ENCODE measurements around the gene FUS. TPM values are rescaled to one million over a fixed set of nuclear protein-coding genes. Genes with fewer than 3 reads are reported as not detected.

FUS gene
- total and polyA plus RNA-seq, 2 of the 8 experiments (the other 6 are each of a cell fraction or from before 2014, with no cell fraction given) = 484 to 685 TPM

GRCh38 chr16:31228206-31228605 is 48.3 kb downstream of the FUS start:
- Histone ChIP-seq H4K91ac (replicated peaks; ENCODE audit: insufficient read length, low read length) (no peak overlapping the region), H3K79me1 (ENCODE audit: low read depth, low read length) (no peaks in the 10 kb centered on the region), H3K14ac (ENCODE audit: insufficient read length) (no peak overlapping the region), H3K4me2 (ENCODE audit: insufficient read depth in 1 of 2, low read depth in 2 of 2, low read length in 2 of 2) (no peak overlapping the region), H2BK120ac (replicated peaks; ENCODE audit: low read depth, low read length) (no peak overlapping the region), H3K23me2 (ENCODE audit: low read depth, low read length) (no peaks in the 10 kb centered on the region), H3K9ac (replicated peaks in 1 of 4; ENCODE audit: extremely low read depth in 1 of 4, low read depth in 3 of 4, low read length in 3 of 4) (no peak overlapping the region), H3K27me3 (replicated peaks in 1 of 4; ENCODE audit: control insufficient read depth in 3 of 4, extremely low read depth in 1 of 4, insufficient read depth in 3 of 4, low read length in 3 of 4) (no peaks in the 10 kb centered on the region), H3K27ac (ENCODE audit: low read depth, low read length) (no peak overlapping the region), H2BK20ac (ENCODE audit: low read length) (no peak overlapping the region), H2BK15ac (ENCODE audit: low read length) (no peak overlapping the region), H3K9me3 (ENCODE audit: insufficient read depth in 2 of 2, low read depth in 1 of 2, low read length in 1 of 2) (peaks cover 0 to 12% of the 10 kb centered on the region in 2 experiments; a peak in 1 of 4 replicates), H3K4me3 (ENCODE audit: extremely low read depth in 1 of 4, insufficient read depth in 2 of 4, low read depth in 3 of 4, low read length in 4 of 4) (no peak overlapping the region), H3K23ac (ENCODE audit: insufficient read length) (no peak overlapping the region), H2AK5ac (ENCODE audit: low read depth, low read length) (no peak overlapping the region), H2BK12ac (ENCODE audit: low read depth, low read length) (no peak overlapping the region), H4K8ac (ENCODE audit: extremely low read depth, insufficient read depth, low read length) (no peak overlapping the region), H4K20me1 (replicated peaks in 1 of 2; ENCODE audit: control insufficient read depth in 1 of 2, insufficient read depth in 2 of 2, low read length in 2 of 2) (no peaks in the 10 kb centered on the region), H3K36me3 (ENCODE audit: control insufficient read depth in 2 of 4, insufficient read depth in 4 of 4, low read length in 3 of 4) (no peaks in the 10 kb centered on the region), H3K4me1 (replicated peaks in 1 of 4; ENCODE audit: control insufficient read depth in 3 of 4, insufficient read depth in 4 of 4, low read length in 3 of 4) (no peaks in the 10 kb centered on the region), H4K5ac (ENCODE audit: insufficient read length, low read depth, low read length) (no peak overlapping the region), H2BK5ac (ENCODE audit: low read depth, low read length) (no peak overlapping the region), H2AFZ (ENCODE audit: low read length) (no peak overlapping the region), H3K79me2 (ENCODE audit: control insufficient read depth in 1 of 2, insufficient read depth in 2 of 2, low read length in 2 of 2) (no peaks in the 10 kb centered on the region), H3K18ac (ENCODE audit: extremely low read depth, low read length) (no peak overlapping the region), H3K56ac (replicated peaks; ENCODE audit: insufficient read length, low read depth, low read length) (no peak overlapping the region), H3K4ac (replicated peaks; ENCODE audit: insufficient read length, low read depth, low read length) (no peak overlapping the region)
- TF ChIP-seq POLR2A (IDR thresholded peaks at IDR 0.05; ENCODE audit: control extremely low read depth in 1 of 2, low read depth in 2 of 2, low read length in 2 of 2) (no peak), BACH1 (IDR thresholded peaks at IDR 0.05; ENCODE audit: low read length) (no peak), SP2 (IDR thresholded peaks at IDR 0.05; ENCODE audit: low read length) (no peak)
- no peak for FAIRE-seq
- POLR2A ChIA-PET (ENCODE audit: partially characterized antibody) = interaction anchor here (0.7 to 1.9 kb wide), 7 partner anchors 12 to 48 kb away, joined by 3 to 9 read pairs (median 3); partner anchors contain the start of gene PYDC1
- 88% methylated on average over 4 of the region's 4 CpGs; no CpG with 5 or more reads in 1 of the 2 experiments for WGBS, 2 experiments (ENCODE audit: extremely low coverage in 1 of 2, insufficient coverage in 1 of 2, insufficient read length in 1 of 2, insufficient replicate concordance in 2 of 2, low coverage in 1 of 2, low lambda C conversion rate in 2 of 2, missing lambda C conversion rate in 1 of 2)
- CTCF ChIA-PET (ENCODE audit: partially characterized antibody) = no interaction called here
- DNase-seq (ENCODE audit: low read depth in 1 of 2, low spot score in 2 of 2) = no peak
